Activated CD4-positive, alpha-beta T cell treated with anti-CD3 and anti-CD28 coated beads for 48 hours (primary cell): ENCODE measurements around the gene BSN.
A peak's percentile ranks its signal among the peaks of the same experiment; 100 is the strongest.

Source experiments
- DNase-seq: peaks from one replicate; pipeline ENCODE4 v3.0.0-alpha.2; 2020

Gene BSN

DNA sequence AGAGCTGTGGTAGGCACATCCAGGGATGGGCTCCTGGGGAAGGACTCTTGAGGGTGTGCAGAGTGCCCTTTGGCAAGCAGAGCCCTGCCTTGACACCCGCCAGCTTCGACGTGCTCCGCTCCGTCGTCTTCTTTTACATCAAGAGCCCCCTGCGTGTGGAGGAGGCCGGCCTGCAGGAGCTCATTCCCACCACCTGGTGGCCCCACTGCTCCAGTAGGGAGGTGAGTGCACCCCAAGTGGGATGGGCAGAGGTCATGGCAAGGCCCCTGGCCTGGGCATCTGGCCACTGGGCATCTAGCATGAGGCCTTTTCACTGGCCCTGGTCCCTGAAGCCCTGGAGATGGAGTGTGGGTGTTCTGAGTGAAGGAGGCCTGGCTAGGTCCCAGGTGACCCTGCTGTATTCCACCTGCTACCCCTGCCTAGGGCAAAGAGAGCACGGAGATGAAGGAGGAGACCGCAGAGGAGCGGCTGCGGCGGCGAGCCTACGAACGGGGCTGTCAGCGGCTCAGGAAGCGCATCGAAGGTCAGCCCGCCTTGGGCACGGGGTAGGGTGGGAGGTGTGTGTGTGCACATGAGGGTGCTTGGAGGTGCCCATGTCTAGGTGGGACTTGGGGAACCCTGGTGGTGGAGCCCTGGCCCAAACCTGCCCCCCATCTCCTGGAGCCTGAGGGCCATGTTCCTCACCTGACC lies 147.3 kb downstream of the BSN start:
- no peak for DNase-seq

DNA sequence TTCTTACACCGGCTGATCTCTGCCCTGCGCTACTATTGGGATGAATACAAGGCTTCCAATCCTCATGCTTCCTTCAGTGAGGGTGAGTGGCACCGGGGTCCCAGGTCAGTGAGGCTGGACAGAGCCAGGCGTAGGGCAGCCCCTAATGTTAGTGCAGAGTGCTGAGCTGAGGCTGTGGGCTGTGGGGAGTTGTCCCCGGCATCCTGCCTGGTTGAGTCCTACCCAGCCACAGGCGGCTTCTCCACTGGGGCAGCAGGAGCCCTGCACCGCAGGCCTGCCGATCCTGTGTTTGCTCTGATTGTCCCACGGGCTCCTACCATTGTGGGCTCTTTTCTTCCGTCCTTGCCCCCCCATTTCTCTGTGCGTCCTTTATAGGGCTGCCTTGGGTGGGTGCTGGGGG lies 148.4 kb downstream of the BSN start:
- no peak for DNase-seq

GRCh38 chr3:49703443-49703927 lies 149.2 kb downstream of the BSN start:
- DNase-seq: peak; percentile 74

DNA sequence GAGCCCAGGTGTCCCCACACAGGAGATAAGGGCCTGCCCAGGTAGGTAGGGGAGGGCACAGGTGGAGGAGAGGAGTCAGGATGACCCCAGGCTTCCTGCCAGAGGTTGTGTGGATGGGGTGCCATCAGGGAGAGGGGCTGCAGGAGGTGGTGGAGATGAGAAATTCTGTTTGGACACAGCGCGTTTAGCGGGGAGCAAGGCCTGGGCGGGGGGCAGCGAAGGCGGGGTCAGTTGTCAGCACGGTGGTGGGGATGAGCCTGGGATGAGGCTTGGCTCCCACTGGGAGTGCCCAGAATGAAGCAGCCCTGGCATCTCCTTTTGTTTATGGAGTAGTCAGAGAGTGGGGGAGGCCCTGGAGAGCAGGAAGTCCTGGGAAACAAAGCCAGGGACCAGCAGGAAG lies 149.7 kb downstream of the BSN start:
- DNase-seq: no peak

GRCh38 chr3:49704629-49705028 lies 150.4 kb downstream of the BSN start:
- no peak for DNase-seq

DNA sequence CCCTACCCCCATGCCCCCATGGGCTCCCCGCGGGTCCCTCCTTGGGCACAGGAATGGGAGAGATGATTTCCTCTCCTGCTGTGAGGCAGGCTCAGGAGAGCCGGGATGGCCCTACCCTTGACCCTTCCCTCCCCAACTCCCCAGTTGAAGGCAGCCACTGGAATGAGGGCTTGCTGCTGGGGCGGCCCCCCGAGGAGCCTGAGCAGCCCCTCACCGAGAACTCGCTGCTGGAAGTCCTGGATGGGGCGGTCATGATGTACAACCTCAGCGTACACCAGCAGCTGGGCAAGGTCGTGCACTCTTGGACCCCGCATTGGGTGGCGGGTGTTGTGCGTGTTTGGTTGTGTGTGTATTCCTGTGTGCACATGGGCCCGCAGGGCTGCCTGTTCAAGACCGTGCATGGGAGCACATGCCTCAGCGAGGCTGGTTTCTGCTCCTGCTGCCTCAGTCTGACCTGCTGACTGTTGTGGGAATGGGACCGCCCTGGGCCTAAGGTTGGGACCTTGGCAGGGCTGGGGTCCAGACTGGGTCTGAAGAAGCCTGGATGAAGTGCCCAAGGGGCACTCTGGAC lies 151.2 kb downstream of the BSN start:
- DNase-seq: no peak

- no peak for DNase-seq
Observed at GRCh38 chr3:49706456-49707112, 152.3 kb downstream of the BSN start.

- no peak for DNase-seq
Observed at GRCh38 chr3:49707113-49707480, 152.8 kb downstream of the BSN start.

GRCh38 chr3:49709852-49710251 lies 155.6 kb downstream of the BSN start:
- no peak for DNase-seq

DNA sequence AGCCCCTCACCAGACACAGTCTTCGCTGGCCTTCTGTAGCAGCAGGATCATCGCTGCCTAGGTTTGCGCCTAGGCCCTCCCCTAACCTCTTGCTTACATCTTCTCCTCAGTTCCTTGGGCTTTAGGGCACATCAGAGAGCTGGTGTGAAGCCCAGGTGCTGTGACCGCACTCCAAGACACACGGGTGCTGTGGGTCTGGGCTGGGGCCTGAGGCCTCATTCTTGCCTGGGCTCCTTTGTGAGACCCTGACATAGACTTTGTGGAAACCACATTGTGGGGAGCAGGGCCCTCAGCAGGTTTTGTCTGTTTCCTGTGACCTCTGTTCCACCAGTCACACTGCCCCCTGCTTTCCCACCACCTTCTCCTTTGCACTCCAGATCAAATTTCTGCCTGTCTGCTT lies 157.2 kb downstream of the BSN start:
- no peak for DNase-seq

DNA sequence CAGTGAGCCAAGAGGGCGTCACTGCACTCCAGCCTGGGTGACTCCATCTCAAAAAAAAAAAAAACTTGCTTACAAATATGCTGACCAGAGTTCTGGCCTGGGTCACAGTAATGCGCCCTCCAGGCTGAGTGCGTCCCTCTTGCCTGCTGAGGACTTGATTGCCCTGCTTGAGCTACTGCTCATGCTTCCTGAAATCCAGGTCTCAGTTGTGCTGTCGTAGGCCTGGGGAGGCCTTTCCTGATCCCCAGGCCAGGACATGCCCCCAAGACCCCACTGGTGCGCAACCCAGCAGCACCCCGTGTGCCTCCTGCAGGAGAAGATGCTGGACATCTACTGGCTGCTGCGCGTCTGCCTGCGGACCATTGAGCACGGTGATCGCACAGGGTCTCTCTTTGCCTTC lies 157.9 kb downstream of the BSN start:
- DNase-seq: no peak

DNA sequence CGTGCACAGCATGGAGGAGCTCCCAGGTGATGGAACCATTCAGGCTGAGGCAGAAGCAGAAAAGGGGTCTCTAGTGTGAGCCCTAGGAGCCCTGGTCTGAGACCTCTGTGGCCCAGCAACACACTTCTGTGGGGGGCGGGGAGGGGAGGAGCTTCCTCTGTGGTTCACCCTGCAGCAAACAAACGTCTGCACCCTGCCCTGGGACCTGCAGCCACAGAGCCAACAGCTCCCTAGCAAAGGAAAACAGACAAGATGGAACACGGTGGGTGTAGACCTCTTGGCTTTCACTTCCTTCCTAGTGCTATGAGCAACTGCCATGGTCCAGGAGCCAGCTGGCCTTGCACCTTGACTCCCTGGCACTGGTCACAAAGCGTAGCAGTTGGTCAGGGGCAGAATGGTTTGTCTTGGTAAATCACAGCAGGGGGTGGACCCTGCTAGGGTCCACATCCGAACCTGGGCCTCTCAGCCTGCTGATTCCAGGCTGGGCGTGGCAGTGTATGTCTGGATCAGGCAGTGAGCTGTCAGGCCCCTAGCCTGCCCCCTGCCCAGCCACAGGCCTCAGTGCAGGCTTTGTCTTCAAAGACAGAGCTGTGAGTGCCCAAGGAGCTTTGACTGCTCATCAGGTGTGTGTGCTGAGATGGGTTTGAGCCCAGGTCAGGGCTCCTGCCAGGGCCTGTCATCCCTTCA lies 158.5 kb downstream of the BSN start:
- no peak for DNase-seq

- no peak for DNase-seq
Observed at GRCh38 chr3:49713336-49714105, 159.2 kb downstream of the BSN start.

- no peak for DNase-seq
Observed at GRCh38 chr3:49714728-49715550, 160.7 kb downstream of the BSN start.

DNA sequence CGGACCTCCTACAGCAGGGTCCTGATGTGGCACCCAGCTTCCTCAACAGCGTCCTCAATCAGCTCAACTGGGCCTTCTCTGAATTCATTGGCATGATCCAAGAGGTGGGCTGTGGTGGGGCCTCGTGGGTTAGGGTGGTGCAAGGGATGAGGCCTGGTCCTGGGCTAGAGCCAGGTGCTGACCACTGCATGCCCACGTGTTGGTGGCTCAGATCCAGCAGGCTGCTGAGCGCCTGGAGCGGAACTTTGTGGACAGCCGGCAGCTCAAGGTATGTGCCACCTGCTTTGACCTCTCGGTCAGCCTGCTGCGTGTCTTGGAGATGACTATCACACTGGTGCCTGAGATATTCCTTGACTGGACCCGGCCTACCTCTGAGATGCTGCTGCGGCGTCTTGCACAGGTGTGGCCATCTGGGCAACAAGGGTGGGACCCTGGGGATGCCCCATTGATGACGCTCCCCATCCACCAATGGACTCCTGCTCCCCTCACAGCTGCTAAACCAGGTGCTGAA lies 161.4 kb downstream of the BSN start:
- no peak for DNase-seq

DNA sequence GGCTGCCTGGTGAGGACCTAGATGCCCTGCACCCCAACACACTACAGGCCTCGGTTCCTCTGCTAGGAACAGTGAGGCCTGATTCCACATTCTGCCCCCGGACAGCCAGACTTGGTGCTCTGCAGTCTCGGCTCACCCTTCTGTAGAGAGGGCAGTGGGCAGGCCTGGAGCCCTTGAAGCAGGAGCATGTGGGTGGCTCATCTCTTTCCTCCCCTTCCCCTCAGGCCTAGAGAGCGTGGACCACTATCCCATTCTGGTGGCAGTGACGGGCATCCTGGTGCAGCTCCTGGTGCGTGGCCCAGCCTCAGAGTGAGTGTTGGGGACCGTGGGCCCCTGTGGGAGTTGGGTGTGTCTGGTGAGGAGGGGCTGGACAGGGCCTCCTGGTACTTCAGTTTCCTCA lies 161.9 kb downstream of the BSN start:
- DNase-seq: no peak

DNA sequence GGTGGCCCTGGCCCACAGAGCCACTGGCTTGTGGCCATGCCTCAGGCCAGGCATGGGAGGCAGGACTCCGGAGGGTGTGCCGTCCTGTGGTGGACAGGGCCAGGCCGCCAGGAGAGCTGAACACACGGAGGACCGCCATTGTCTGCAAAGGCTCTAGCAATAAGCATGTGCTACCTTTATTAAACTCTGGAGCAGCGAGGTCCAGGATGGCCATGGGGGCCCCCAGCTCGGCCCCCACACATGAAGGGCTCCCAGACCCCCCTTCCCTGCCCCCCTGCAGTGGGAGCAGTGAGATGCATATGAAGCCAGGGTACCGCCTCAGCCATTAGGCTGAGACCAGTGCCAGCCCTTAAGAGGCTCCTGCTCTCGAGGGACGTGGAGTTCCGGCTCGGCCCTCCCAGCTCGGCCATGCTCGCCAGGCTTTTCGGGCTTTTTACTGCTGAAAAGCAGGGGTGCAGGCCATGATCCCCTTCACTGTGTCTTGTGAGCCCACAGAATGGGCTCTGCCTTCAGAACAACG lies 162.5 kb downstream of the BSN start:
- no peak for DNase-seq

DNA sequence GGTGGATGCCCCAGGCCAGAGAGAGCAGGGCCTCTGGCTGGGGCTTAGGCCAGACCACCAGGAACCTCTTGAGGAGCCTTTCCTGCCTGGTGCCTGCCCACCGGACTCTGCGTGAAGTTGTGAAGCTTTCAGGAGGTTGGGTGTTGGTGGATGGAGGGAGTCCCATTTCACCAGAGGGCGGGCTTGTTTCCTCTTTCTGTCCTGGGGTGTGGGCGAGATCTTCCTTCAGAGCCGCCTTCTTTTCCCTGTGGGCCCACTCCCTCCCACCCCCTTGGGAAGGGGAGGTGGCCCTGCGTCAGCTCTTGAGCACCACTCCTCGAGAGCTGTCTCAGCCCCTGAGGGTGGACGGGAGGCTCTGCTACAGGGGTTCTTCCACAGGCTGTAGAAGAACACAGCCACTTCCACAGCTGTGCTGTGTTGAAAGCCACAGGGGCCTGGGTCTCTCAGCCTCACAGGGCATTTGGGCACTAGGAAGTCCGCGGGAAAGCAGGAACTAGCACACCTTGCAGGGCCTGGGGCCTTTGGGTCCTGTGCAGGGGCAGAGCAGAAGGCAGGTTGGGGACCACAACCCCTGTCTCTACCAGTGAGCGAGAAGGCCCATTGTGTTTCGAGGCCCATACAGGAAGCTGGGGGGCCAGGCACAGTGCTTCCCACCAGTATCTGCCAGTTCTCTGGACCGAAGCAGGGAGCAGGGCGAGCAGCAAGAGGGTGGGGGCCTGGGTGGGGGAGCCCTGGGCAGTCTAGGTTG lies 163.1 kb downstream of the BSN start:
- no peak for DNase-seq

DNA sequence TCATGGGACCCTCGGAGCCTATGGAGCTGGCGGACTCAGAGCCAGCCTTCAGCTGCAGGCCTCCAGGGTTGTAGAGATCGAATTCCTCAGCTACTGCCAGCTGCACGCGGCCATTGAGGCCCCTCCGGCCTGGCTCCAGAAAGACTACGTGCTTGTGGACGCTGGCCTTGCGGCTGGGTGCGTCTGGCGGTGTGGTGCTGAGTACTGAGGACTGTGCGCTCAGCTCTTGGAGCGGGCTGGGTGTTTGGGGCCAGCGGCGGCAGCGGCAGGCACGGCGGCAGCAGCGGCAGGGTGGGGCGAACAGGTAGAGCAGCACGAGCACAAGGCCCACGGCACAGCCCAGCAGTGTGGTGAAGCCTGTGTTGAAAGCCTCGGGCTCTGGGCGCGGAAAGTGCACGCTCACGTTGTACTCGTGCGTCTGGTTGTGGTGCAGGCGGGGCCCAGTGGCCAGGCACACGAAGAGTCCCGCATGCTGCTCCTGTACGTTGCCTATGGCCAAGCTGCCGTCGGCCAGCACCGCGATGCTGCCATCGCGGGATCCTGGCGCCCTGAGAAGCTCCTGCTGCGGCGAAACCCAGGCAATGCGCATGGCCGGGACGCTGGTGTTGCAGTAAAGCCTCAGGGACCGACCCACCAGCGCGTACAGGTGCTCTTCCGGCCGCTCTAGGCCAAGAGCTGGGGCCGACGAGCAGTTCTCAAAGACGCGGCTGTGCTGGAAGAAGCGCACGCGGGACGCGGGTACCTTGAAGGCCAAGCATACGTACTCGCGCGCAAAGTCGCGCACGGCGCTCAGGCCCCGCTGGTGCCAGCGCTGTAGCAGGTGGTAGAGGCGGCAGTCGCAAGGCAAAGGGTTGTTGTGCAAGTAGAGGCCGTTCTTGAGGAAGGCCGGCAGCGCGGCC lies 163.9 kb downstream of the BSN start:
- no peak for DNase-seq

GRCh38 chr3:49718858-49719213 lies 164.6 kb downstream of the BSN start:
- peak; percentile 33 for DNase-seq
